Measurements from ENCODE around the gene KCNH3. TPM values are rescaled to one million over a fixed set of nuclear protein-coding genes. Genes with fewer than 3 reads are reported as not detected.

Gene KCNH3
- total and polyA plus RNA-seq, 2 experiments from 2014 or later, result 0.21 to 0.52 TPM

DNA sequence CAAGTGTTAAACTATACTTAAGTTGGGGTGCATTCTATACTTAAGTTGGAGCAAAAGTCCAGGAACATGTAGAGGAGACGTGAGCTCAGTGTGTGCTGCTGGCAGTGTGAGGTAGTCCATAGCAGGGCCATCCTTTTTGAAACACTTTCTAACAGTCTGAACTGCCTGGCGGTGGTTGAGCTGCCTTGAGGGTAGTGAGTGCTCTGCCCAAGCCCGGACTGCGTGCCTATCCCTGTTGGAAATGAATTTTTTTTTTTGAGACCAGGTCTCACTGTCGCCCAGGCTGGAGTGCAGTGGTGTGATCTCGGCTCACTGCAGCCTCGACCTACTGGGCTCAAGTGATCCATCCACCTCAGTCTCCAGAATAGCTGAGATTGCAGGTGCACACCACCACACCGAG is 14.1 kb downstream of the KCNH3 start (continued):
- no peak for TF ChIP-seq ZNF114 (CRISPR knock-in tag; IDR thresholded peaks at IDR 0.05)
- TF ChIP-seq, protein P1, sequence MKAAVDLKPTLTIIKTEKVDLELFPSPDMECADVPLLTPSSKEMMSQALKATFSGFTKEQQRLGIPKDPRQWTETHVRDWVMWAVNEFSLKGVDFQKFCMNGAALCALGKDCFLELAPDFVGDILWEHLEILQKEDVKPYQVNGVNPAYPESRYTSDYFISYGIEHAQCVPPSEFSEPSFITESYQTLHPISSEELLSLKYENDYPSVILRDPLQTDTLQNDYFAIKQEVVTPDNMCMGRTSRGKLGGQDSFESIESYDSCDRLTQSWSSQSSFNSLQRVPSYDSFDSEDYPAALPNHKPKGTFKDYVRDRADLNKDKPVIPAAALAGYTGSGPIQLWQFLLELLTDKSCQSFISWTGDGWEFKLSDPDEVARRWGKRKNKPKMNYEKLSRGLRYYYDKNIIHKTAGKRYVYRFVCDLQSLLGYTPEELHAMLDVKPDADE (IDR thresholded peaks at IDR 0.05), result no peak
- no peak for TF ChIP-seq ZNF331 (CRISPR knock-in tag; IDR thresholded peaks at IDR 0.05; ENCODE audit: low read depth)
- TF ChIP-seq, protein P2, sequence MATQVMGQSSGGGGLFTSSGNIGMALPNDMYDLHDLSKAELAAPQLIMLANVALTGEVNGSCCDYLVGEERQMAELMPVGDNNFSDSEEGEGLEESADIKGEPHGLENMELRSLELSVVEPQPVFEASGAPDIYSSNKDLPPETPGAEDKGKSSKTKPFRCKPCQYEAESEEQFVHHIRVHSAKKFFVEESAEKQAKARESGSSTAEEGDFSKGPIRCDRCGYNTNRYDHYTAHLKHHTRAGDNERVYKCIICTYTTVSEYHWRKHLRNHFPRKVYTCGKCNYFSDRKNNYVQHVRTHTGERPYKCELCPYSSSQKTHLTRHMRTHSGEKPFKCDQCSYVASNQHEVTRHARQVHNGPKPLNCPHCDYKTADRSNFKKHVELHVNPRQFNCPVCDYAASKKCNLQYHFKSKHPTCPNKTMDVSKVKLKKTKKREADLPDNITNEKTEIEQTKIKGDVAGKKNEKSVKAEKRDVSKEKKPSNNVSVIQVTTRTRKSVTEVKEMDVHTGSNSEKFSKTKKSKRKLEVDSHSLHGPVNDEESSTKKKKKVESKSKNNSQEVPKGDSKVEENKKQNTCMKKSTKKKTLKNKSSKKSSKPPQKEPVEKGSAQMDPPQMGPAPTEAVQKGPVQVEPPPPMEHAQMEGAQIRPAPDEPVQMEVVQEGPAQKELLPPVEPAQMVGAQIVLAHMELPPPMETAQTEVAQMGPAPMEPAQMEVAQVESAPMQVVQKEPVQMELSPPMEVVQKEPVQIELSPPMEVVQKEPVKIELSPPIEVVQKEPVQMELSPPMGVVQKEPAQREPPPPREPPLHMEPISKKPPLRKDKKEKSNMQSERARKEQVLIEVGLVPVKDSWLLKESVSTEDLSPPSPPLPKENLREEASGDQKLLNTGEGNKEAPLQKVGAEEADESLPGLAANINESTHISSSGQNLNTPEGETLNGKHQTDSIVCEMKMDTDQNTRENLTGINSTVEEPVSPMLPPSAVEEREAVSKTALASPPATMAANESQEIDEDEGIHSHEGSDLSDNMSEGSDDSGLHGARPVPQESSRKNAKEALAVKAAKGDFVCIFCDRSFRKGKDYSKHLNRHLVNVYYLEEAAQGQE (IDR thresholded peaks at IDR 0.05; ENCODE audit: unreplicated experiment), result no peak
- no peak for TF ChIP-seq STAT1 (IDR thresholded peaks at IDR 0.05; ENCODE audit: unreplicated experiment)

DNA sequence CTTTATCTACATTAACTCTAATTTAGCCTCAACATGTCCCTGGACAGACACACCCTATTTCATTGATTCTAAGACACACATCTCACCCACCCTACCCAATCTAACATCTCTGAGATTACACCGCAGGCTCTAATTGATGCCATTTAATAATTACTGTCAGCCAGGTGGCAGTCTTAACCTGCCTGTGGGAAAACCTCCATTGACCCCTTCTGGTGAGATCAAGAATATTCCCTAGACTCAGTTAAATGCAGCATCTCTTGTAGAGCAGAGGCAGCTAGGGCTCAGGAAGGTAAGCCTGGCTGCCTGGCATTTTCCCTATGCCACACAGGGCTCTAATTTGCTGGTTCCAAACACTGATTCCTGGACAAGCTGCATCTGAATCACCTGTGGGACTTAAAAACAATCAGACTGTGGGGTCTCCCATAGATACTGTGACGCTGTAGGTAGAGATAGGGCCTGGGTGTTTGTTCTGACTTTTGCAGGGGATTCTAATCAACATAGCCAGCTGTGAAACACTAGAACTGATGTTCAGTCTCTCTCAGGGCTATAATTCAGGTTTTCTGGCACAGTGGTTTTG is 14.8 kb downstream of the KCNH3 start:
- Mint-ChIP-seq H3K36me3 (ENCODE audit: low read depth) (peaks cover 7% of the 10 kb centered on the region), H3K27me3 (ENCODE audit: insufficient read depth, low read depth, poor library complexity) (peaks cover 33% of the 10 kb centered on the region), H3K9me3 (no peaks in the 10 kb centered on the region), H3K27ac (peak overlapping the region; percentile 21; the same call in 1 of the 2 replicates), H3K4me3 (no peak overlapping the region), H3K4me1 (peaks cover 6% of the 10 kb centered on the region; the same call in 1 of the 3 replicates)
- peaks cover 2% of the 10 kb centered on the region; the same call in 1 of the 2 replicates for H3K36me3 ChIP-seq (ENCODE audit: insufficient read depth)
- no peaks in the 10 kb centered on the region for H3F3A ChIP-seq (replicated peaks; ENCODE audit: low read depth)
- no peak overlapping the region for H3K4me2 ChIP-seq
- H3K27me3 ChIP-seq (ENCODE audit: insufficient read depth), result peaks cover 45% of the 10 kb centered on the region
- no peak overlapping the region for H2AFZ ChIP-seq
- DNase-seq (ENCODE audit: low spot score), result peak; percentile 85
- no peaks in the 10 kb centered on the region for H4K20me1 ChIP-seq (replicated peaks; ENCODE audit: insufficient read depth)
- H3K27ac ChIP-seq (ENCODE audit: low read depth), result no peak overlapping the region
- H3K4me1 ChIP-seq (ENCODE audit: insufficient read depth), result no peaks in the 10 kb centered on the region; the same call in 1 of the 2 replicates
- H3K9me2 ChIP-seq (ENCODE audit: insufficient read depth), result no peaks in the 10 kb centered on the region
- no peak overlapping the region for H3K4me3 ChIP-seq
- H3K79me2 ChIP-seq (replicated peaks; ENCODE audit: insufficient read depth), result no peaks in the 10 kb centered on the region
- TF ChIP-seq CTCF (conservative IDR thresholded peaks at IDR 0.05; ENCODE audit: low read depth in 2 of 2), result peak; percentile 83 to 91
- no peak for TF ChIP-seq CREB1 (CRISPR knock-in tag; IDR thresholded peaks at IDR 0.05; ENCODE audit: low read depth)
- no peak for TF ChIP-seq EZH2phosphoT487 (IDR thresholded peaks at IDR 0.05; ENCODE audit: unreplicated experiment)
- TF ChIP-seq POLR2AphosphoS5 (IDR thresholded peaks at IDR 0.05; ENCODE audit: low read depth), result no peak
- TF ChIP-seq, protein P2 (IDR thresholded peaks at IDR 0.05; ENCODE audit: unreplicated experiment), result no peak
- no peak for TF ChIP-seq EZH2 (IDR thresholded peaks at IDR 0.05; ENCODE audit: low read depth, unreplicated experiment)
- peak; percentile 51 for ATAC-seq

Measured in GM23338 (cell line).